ENCODE data around the gene ADGRG1.

ADGRG1 gene

GRCh38 chr16:57648581-57649442 is 20.4 kb downstream of the ADGRG1 start:
- peak; percentile 80 for DNase-seq (ENCODE audit: low read depth)

- DNase-seq (ENCODE audit: low read depth) = no peak
Observed at GRCh38 chr16:57649443-57649751, 21.0 kb downstream of the ADGRG1 start.

GRCh38 chr16:57649846-57650245 is 21.4 kb downstream of the ADGRG1 start:
- no peak for DNase-seq (ENCODE audit: low read depth)

- DNase-seq (ENCODE audit: low read depth) = no peak
Observed at GRCh38 chr16:57651344-57652333, 23.2 kb downstream of the ADGRG1 start.

- no peak for DNase-seq (ENCODE audit: low read depth)
Observed at GRCh38 chr16:57652695-57653471, 24.5 kb downstream of the ADGRG1 start.

GRCh38 chr16:57653936-57654335 is 25.5 kb downstream of the ADGRG1 start:
- no peak for DNase-seq (ENCODE audit: low read depth)

GRCh38 chr16:57656342-57656955 is 28.0 kb downstream of the ADGRG1 start:
- no peak for DNase-seq (ENCODE audit: low read depth)

- no peak for DNase-seq (ENCODE audit: low read depth)
Observed at GRCh38 chr16:57657228-57657627, 28.8 kb downstream of the ADGRG1 start.

- DNase-seq (ENCODE audit: low read depth) = no peak
Observed at GRCh38 chr16:57658130-57658877, 29.9 kb downstream of the ADGRG1 start.

- DNase-seq (ENCODE audit: low read depth) = no peak
Observed at GRCh38 chr16:57658878-57659674, 30.6 kb downstream of the ADGRG1 start.

GRCh38 chr16:57660715-57661463 is 32.5 kb downstream of the ADGRG1 start:
- DNase-seq (ENCODE audit: low read depth) = no peak

- no peak for DNase-seq (ENCODE audit: low read depth)
Observed at GRCh38 chr16:57661510-57661909, 33.1 kb downstream of the ADGRG1 start.

- no peak for DNase-seq (ENCODE audit: low read depth)
Observed at GRCh38 chr16:57661936-57662906, 33.8 kb downstream of the ADGRG1 start.

- DNase-seq (ENCODE audit: low read depth) = no peak
Observed at GRCh38 chr16:57663436-57663835, 35.0 kb downstream of the ADGRG1 start.

- no peak for DNase-seq (ENCODE audit: low read depth)
Observed at GRCh38 chr16:57663917-57664661, 35.7 kb downstream of the ADGRG1 start.

- DNase-seq (ENCODE audit: low read depth) = no peak
Observed at GRCh38 chr16:57664662-57665025, 36.2 kb downstream of the ADGRG1 start.

GRCh38 chr16:57665541-57665940 is 37.1 kb downstream of the ADGRG1 start:
- DNase-seq (ENCODE audit: low read depth) = no peak
